ENCODE results near the gene PA2G4. TPM values are rescaled to one million over a fixed set of nuclear protein-coding genes. Genes with fewer than 3 reads are reported as not detected.
A peak's percentile ranks its signal among the peaks of the same experiment; 100 is the strongest.

PA2G4 gene
- total RNA-seq, 1 experiment from 2014 or later = 249 TPM

DNA sequence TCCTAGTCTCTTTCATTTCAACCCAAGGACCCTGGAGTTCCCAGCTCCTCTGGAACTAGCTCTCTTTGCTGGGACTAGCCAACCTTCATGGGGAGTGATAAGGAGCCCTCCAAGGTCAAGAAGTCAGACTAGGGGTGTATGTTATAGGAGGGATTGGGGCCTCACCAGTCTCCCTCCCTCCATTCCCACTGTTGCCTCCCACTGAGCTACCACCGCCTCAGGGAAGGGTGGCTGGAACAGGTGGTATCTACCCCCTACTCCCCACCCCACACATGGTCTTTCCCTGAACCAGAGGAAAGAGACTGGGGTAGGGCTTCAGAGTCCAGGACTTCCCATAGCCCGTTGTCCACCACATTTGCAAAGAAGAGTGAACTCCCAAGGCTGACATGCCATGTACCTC, 22.0 kb upstream of the PA2G4 start:
- Histone ChIP-seq H3K4me1 (replicated peaks) (peaks cover 20% of the 10 kb centered on the region), H3K27ac (no peak overlapping the region), H3K36me3 (no peaks in the 10 kb centered on the region), H3K9me3 (replicated peaks) (no peaks in the 10 kb centered on the region), H3K4me3 (no peak overlapping the region), H3K27me3 (replicated peaks) (peaks cover 10% of the 10 kb centered on the region; the same call in 1 of the 2 replicates)
- no peak for DNase-seq (ENCODE audit: low read depth in 1 of 2, low spot score in 2 of 2)

DNA sequence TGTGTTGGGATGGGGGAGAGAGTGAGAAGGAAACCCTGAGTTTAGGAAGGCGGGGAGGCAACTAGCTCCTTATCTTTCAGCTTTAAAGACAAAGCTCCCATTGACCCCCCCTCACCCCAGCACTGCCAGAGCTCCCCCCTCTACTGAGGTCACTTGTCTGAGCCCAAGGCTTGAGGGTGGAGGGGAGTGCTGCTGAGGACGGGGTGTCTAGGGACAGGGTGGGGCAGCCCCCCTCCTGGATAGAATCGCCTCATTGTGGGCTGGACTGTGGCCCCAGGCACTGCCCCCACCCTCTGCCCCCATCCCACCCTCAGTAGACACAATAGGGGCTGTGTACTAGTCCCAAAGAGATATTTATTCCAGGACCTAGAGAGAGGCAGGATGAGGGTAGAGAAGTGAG, 21.4 kb upstream of the PA2G4 start:
- no peak overlapping the region for H3K4me3 ChIP-seq
- DNase-seq (ENCODE audit: low read depth in 1 of 2, low spot score in 2 of 2) = no peak
- peaks cover 10% of the 10 kb centered on the region; the same call in 1 of the 2 replicates for H3K27me3 ChIP-seq (replicated peaks)
- peaks cover 20% of the 10 kb centered on the region for H3K4me1 ChIP-seq (replicated peaks)
- no peaks in the 10 kb centered on the region for H3K9me3 ChIP-seq (replicated peaks)
- H3K36me3 ChIP-seq = no peaks in the 10 kb centered on the region
- no peak overlapping the region for H3K27ac ChIP-seq

DNA sequence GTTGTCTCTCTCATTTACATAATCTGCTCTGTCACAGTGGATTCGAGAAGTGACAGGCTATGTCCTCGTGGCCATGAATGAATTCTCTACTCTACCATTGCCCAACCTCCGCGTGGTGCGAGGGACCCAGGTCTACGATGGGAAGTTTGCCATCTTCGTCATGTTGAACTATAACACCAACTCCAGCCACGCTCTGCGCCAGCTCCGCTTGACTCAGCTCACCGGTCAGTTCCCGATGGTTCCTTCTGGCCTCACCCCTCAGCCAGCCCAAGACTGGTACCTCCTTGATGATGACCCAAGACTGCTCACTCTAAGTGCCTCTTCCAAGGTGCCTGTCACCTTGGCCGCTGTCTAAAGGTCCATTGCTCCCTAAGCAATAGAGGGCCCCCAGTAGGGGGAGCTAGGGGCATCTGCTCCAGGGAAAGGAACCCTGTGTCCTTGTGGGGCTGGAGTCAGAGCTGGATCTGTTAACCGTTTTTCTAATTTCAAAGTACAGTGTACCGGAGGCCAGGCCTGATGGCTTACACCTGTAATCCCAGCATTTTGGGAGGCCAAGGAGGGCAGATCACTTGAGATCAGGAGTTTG, 19.3 kb upstream of the PA2G4 start:
- Histone ChIP-seq H3K4me3 (no peak overlapping the region), H3K36me3 (no peaks in the 10 kb centered on the region), H3K4me1 (replicated peaks) (peaks cover 6% of the 10 kb centered on the region), H3K27ac (no peak overlapping the region), H3K9me3 (replicated peaks) (no peaks in the 10 kb centered on the region), H3K27me3 (replicated peaks) (peaks cover 10% of the 10 kb centered on the region; the same call in 1 of the 2 replicates)
- DNase-seq (ENCODE audit: low read depth in 1 of 2, low spot score in 2 of 2) = no peak

DNA sequence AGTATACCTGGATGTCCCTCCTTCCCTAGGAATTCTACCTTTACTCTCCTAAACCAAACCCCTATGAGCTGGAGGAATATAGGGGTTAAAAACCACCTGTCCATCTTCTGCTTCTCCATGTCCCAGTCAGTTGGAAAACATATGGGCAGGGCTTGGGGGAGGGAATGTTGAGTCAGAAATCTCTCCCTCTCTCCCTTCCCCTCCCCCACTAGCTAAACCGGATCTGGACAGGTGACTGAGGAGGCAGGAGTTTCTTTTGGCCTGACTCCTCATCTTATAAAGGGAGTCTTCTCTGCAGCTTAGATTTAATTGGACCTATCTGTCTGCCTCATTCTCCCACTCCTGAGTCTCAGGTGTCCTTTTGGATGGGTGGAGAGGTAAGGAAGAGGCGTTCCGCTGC, 18.3 kb upstream of the PA2G4 start:
- H3K27ac ChIP-seq = no peak overlapping the region
- peaks cover 10% of the 10 kb centered on the region; the same call in 1 of the 2 replicates for H3K27me3 ChIP-seq (replicated peaks)
- no peaks in the 10 kb centered on the region for H3K4me1 ChIP-seq (replicated peaks)
- no peaks in the 10 kb centered on the region for H3K36me3 ChIP-seq
- H3K9me3 ChIP-seq (replicated peaks) = no peaks in the 10 kb centered on the region
- DNase-seq (ENCODE audit: low read depth in 1 of 2, low spot score in 2 of 2) = no peak
- H3K4me3 ChIP-seq = no peak overlapping the region

DNA sequence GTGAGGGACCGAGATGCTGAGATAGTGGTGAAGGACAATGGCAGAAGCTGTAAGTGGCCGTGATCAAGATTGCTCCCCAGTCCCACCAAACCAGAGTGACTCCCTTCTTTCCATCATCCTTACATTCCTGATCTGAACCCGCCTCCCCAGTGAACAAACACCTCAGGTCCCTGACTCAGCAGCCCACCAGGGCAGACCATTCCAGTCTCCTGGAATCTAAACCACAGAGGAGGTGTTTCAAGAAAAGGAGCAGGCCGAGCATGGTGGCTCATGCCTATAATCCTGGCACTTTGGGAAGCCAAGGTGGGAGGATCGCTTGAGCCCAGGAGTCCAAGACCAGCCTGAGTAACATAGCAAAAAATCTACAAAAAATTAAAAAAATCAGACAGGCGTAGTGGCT, 17.8 kb upstream of the PA2G4 start:
- DNase-seq (ENCODE audit: low read depth in 1 of 2, low spot score in 2 of 2) = no peak
- Histone ChIP-seq H3K9me3 (replicated peaks) (no peaks in the 10 kb centered on the region), H3K27me3 (replicated peaks) (peaks cover 10% of the 10 kb centered on the region; the same call in 1 of the 2 replicates), H3K36me3 (no peaks in the 10 kb centered on the region), H3K4me1 (replicated peaks) (no peaks in the 10 kb centered on the region), H3K4me3 (no peak overlapping the region), H3K27ac (no peak overlapping the region)

DNA sequence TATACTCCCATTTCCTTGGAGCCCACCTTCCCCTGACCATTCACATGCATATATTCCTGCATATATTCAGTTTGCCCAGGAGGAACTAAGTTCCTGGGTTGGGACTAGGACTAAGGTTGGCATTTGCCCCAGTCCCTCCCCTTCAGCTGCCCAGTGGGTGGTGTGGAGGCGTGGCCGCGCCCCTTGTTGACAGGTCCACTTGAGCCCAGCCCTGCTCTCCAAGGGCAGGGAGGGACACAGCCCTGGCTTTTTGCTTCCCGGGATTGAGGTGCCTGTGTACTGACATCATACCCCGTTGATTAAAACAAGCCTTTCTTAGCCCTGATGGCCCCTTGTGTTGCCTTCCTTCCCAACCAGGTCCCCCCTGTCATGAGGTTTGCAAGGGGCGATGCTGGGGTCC, 17.1 kb upstream of the PA2G4 start:
- no peak for DNase-seq (ENCODE audit: low read depth in 1 of 2, low spot score in 2 of 2)
- Histone ChIP-seq H3K4me1 (replicated peaks) (no peaks in the 10 kb centered on the region), H3K27me3 (replicated peaks) (peaks cover 10% of the 10 kb centered on the region; the same call in 1 of the 2 replicates), H3K9me3 (replicated peaks) (no peaks in the 10 kb centered on the region), H3K36me3 (no peaks in the 10 kb centered on the region), H3K4me3 (no peak overlapping the region), H3K27ac (no peak overlapping the region)

DNA sequence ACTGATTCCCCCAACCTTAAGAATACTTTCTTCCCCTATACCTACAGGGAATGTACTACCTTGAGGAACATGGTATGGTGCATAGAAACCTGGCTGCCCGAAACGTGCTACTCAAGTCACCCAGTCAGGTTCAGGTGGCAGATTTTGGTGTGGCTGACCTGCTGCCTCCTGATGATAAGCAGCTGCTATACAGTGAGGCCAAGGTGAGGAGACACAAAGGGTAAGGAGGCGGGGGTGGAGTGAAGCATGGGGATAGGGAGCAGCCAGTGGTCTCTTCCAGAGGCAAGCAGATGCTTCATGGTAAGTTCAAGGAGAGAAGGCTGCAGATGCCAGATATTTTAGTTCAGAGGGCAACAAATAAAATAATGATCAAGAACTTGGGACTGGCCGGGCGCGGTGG, 6.6 kb upstream of the PA2G4 start:
- no peaks in the 10 kb centered on the region for H3K4me1 ChIP-seq (replicated peaks)
- no peaks in the 10 kb centered on the region for H3K36me3 ChIP-seq
- no peaks in the 10 kb centered on the region for H3K9me3 ChIP-seq (replicated peaks)
- peaks cover 5% of the 10 kb centered on the region; the same call in 1 of the 2 replicates for H3K27me3 ChIP-seq (replicated peaks)
- DNase-seq (ENCODE audit: low read depth in 1 of 2, low spot score in 2 of 2) = no peak
- no peak overlapping the region for H3K27ac ChIP-seq
- H3K4me3 ChIP-seq = no peak overlapping the region

DNA sequence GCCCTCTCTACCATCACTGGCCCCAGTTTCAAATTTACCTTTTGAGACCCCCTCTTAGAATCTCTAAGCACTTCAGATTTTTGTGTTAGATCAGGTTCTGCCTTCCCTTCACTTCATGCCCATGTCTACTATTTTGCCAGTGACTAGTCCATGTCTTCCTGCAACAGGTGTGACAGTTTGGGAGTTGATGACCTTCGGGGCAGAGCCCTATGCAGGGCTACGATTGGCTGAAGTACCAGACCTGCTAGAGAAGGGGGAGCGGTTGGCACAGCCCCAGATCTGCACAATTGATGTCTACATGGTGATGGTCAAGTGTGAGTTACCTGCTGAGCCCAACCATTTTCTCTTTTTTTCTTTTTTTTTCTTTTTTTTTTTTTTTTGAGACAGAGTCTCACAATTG, 5.8 kb upstream of the PA2G4 start:
- no peak for DNase-seq (ENCODE audit: low read depth in 1 of 2, low spot score in 2 of 2)
- Histone ChIP-seq H3K27me3 (replicated peaks) (no peaks in the 10 kb centered on the region; the same call in 1 of the 2 replicates), H3K4me1 (replicated peaks) (no peaks in the 10 kb centered on the region), H3K9me3 (replicated peaks) (no peaks in the 10 kb centered on the region), H3K36me3 (no peaks in the 10 kb centered on the region), H3K4me3 (no peak overlapping the region), H3K27ac (no peak overlapping the region)

DNA sequence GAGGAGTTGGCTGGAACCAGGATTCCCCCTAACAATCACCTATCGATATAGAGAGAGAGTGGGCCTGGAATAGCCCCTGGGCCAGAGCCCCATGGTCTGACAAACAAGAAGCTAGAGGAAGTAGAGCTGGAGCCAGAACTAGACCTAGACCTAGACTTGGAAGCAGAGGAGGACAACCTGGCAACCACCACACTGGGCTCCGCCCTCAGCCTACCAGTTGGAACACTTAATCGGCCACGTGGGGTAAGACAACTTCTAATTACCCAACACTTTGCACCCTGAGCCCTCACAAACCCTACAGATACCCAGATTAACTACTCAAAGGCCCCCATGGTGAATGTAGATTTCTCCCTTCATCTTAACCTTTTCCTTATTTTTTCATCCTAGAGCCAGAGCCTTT, 4.6 kb upstream of the PA2G4 start:
- H3K4me1 ChIP-seq (replicated peaks) = no peaks in the 10 kb centered on the region
- no peaks in the 10 kb centered on the region for H3K9me3 ChIP-seq (replicated peaks)
- H3K27me3 ChIP-seq (replicated peaks) = no peaks in the 10 kb centered on the region; the same call in 1 of the 2 replicates
- peaks cover 3% of the 10 kb centered on the region; the same call in 1 of the 2 replicates for H3K36me3 ChIP-seq
- DNase-seq (ENCODE audit: low read depth in 1 of 2, low spot score in 2 of 2) = no peak
- H3K4me3 ChIP-seq = no peak overlapping the region
- no peak overlapping the region for H3K27ac ChIP-seq

DNA sequence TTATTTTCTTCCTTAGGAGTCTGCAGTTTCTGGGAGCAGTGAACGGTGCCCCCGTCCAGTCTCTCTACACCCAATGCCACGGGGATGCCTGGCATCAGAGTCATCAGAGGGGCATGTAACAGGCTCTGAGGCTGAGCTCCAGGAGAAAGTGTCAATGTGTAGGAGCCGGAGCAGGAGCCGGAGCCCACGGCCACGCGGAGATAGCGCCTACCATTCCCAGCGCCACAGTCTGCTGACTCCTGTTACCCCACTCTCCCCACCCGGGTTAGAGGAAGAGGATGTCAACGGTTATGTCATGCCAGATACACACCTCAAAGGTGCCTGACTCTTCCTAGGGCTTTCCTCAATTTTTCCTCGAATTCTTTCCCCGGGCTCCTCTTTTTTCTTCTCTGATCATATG, 3.3 kb upstream of the PA2G4 start:
- H3K36me3 ChIP-seq = peaks cover 9% of the 10 kb centered on the region
- peaks cover 7% of the 10 kb centered on the region; the same call in 1 of the 2 replicates for H3K4me1 ChIP-seq (replicated peaks)
- H3K4me3 ChIP-seq = no peak overlapping the region

DNA sequence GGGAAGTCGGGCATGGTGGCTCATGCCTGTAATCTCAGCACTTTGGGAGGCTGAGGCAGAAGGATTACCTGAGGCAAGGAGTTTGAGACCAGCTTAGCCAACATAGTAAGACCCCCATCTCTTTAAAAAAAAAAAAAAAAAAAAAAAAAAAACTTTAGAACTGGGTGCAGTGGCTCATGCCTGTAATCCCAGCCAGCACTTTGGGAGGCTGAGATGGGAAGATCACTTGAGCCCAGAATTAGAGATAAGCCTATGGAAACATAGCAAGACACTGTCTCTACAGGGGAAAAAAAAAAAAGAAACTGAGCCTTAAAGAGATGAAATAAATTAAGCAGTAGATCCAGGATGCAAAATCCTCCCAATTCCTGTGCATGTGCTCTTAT, 1.7 kb upstream of the PA2G4 start:
- no peak for DNase-seq (ENCODE audit: low read depth in 1 of 2, low spot score in 2 of 2)
- Histone ChIP-seq H3K9me3 (replicated peaks) (no peaks in the 10 kb centered on the region), H3K36me3 (peaks cover 25% of the 10 kb centered on the region), H3K4me3 (no peak overlapping the region), H3K27ac (no peak overlapping the region), H3K27me3 (replicated peaks) (no peaks in the 10 kb centered on the region; the same call in 1 of the 2 replicates), H3K4me1 (replicated peaks) (peaks cover 9% of the 10 kb centered on the region; the same call in 1 of the 2 replicates)

More for the DNA sequence above, 3.3 kb upstream of the PA2G4 start:
- no peak overlapping the region for H3K27ac ChIP-seq
- no peaks in the 10 kb centered on the region; the same call in 1 of the 2 replicates for H3K27me3 ChIP-seq (replicated peaks)
- H3K9me3 ChIP-seq (replicated peaks) = no peaks in the 10 kb centered on the region
- no peak for DNase-seq (ENCODE audit: low read depth in 1 of 2, low spot score in 2 of 2)

DNA sequence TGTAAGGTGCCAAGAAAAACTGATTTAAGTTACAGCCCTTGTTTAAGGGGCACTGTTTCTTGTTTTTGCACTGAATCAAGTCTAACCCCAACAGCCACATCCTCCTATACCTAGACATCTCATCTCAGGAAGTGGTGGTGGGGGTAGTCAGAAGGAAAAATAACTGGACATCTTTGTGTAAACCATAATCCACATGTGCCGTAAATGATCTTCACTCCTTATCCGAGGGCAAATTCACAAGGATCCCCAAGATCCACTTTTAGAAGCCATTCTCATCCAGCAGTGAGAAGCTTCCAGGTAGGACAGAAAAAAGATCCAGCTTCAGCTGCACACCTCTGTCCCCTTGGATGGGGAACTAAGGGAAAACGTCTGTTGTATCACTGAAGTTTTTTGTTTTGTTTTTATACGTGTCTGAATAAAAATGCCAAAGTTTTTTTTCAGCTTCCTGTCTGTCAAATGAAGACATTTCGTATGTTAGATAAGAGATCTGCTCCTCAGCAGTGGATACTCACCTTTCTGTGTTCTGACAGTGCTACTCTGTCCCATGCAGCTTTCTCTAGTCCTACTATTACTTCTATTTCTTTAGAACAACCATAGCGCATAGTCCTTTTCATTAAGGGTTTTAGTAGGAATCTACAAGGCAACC, 1.2 kb upstream of the PA2G4 start:
- Histone ChIP-seq H3K36me3 (peaks cover 30% of the 10 kb centered on the region), H3K4me1 (replicated peaks) (peaks cover 9% of the 10 kb centered on the region; the same call in 1 of the 2 replicates), H3K27me3 (replicated peaks) (no peaks in the 10 kb centered on the region; the same call in 1 of the 2 replicates), H3K4me3 (peak overlapping the region; percentile 62), H3K27ac (no peak overlapping the region), H3K9me3 (replicated peaks) (no peaks in the 10 kb centered on the region)
- DNase-seq (ENCODE audit: low read depth in 1 of 2, low spot score in 2 of 2) = no peak

DNA sequence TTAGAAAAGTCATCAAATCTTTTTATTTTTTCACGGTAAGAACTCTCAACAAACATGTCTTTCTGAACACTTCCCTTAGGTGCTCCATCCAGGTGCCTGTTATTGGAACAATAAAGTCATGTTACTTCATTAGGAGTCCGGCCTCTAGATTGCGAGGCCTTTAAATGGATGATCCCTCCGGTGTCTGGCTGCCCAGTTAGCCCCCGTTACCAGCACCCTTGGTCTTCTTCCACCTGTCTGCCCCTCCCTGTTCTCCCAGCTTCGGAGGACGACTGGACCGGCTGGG, 593 bp upstream of the PA2G4 start:
- Histone ChIP-seq H3K27ac (no peak overlapping the region), H3K9me3 (replicated peaks) (no peaks in the 10 kb centered on the region), H3K27me3 (replicated peaks) (no peaks in the 10 kb centered on the region), H3K36me3 (peaks cover 36% of the 10 kb centered on the region), H3K4me3 (peak overlapping the region; percentile 62), H3K4me1 (replicated peaks) (peaks cover 9% of the 10 kb centered on the region; the same call in 1 of the 2 replicates)
- no peak for DNase-seq (ENCODE audit: low read depth in 1 of 2, low spot score in 2 of 2)

DNA sequence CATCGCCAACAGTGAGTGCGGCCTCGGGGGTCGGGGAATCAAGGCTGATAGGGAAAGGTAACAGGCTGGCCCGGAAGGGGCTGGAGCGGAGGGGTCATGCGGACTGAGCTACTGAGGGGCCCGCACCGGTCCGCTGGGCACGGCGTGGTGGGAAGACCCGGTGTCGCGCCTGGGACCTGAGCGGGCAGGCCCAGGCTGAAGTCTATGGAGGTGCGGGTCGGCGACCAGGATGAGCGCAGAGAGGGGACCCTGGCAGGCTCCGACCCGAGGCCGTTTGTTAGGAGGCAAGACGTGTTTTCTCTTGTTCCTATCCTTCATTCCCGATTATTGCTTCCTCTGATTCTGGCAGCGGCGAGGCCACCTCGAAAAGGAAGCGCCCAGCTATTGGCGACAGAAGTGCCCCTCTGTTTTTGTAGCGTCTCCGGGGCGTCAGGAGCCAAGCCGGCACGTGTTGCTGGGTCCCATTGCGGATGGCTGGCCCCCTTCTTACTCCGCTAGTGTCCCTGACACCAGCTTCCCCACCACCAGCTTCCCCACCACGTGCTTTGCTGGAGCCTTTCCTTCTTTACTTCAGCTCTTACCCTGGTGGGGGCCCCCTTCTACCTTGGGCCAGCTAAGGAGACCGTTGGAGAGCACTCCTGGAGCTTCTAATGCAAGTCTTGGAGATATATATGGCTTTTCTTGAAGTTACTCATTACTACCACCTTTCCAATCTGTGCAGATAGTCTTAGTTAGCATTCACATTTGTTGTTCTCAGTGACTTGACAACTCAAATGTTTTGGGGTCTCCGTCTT, 653 bp downstream of the PA2G4 start:
- H3K27ac ChIP-seq = peak overlapping the region; percentile 24
- peak in 1 of 2 experiments; percentile 22 for DNase-seq (ENCODE audit: low read depth in 1 of 2, low spot score in 2 of 2)
- no peaks in the 10 kb centered on the region for H3K9me3 ChIP-seq (replicated peaks)
- H3K4me3 ChIP-seq = peak overlapping the region; percentile 62
- H3K4me1 ChIP-seq (replicated peaks) = peaks cover 9% of the 10 kb centered on the region; the same call in 1 of the 2 replicates
- H3K27me3 ChIP-seq (replicated peaks) = no peaks in the 10 kb centered on the region
- H3K36me3 ChIP-seq = peaks cover 48% of the 10 kb centered on the region
